ENCODE data around the gene CMIP.

CMIP gene

GRCh38 chr16:81535679-81536360 lies 91.2 kb downstream of the CMIP start:
- DNase-seq (ENCODE audit: low read depth) = no peak

- no peak for DNase-seq (ENCODE audit: low read depth)
These were observed 92.0 kb downstream of the CMIP start for GRCh38 chr16:81536648-81537047.

DNA sequence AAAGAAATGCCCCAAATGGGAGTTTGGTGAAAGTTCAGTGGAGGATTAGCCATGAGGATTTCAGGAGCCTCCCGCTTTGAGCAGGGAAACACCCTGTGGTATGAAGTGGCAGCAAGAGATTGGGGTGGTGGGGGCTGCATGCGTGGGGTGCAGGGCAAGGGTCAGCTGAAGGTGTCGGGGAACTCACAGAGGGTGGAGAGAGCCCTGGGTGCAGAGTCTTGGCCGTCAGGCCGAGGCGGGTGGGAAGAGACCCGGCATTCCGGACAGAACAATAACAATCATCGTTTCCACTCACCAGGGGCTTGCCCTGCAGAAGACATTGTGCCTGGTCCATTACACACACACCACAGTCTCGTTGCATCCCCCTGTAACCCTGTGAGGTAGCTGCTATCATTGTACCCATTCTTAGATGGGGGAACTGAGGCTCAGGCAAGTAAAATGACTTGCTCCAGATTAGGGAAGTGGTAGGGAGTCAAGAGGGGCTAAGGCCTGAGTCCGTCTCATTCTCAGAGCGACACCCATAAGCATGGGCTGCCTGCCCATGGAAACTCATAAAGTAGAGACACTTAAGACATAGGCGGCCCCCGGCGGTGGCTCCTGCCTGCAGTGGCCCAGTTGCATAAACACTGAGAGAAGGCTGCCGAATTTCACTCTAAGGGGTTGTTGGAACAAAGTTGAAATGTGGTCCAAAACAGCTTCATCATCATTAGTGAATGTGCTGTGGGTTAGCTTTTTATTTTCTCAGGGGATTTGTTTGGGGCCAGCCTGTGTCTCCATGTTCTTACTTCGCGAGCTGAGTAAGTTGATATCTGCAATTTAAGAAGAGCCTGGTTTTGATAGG lies 93.3 kb downstream of the CMIP start:
- DNase-seq (ENCODE audit: low read depth) = no peak

- no peak for DNase-seq (ENCODE audit: low read depth)
These were observed 94.6 kb downstream of the CMIP start for GRCh38 chr16:81539009-81539758.

- DNase-seq (ENCODE audit: low read depth) = no peak
These were observed 95.3 kb downstream of the CMIP start for GRCh38 chr16:81539759-81540472.

GRCh38 chr16:81541314-81541713 lies 96.7 kb downstream of the CMIP start:
- no peak for DNase-seq (ENCODE audit: low read depth)

DNA sequence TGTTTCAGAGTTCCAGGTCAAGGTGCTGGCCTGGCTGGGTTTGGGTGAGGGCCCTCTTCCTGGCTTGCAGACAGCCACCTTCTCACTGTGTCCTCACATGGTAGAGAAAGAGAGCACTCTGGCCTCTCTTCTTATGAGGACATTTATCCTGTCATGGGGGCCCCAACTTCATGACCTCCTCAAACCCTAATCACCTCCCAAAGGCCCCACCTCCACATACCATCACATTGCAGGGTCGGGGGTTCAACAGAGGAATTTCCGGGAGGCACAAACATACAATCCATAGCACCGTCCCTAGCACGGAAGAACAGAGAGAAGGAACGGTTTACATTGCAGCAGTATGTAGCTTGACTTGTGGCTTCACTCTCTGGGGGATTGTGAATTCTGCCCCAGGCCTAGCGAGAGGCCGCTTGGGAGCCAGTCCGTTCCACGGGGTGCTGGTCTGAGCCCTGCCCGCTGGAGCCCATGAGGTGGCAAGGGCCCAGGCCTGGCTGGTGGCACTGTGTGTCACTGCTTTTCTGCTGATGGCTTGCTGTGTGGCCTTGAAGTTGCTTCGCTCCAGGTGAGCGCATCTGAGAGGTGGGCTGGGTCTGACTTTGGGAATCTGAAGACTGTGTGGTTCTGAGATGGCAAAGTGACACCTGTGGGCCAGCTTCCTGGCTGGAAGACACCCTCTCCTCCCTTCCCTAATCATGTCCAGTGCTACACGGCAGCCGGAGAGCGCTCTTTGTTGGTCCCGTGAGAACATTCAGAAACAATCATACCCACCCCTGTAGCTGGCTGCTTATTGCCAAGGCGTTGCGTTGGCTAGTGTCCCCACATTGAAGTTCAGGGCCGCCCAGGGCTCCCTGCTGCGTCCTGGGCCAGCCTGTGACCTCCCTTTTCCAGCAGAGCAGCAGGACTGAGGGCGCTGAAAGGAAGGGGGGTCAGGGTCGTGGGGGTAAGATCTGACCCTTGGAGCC lies 98.3 kb downstream of the CMIP start:
- no peak for DNase-seq (ENCODE audit: low read depth)

GRCh38 chr16:81543571-81543970 lies 99.0 kb downstream of the CMIP start:
- DNase-seq (ENCODE audit: low read depth) = no peak

GRCh38 chr16:81544261-81544660 lies 99.7 kb downstream of the CMIP start:
- no peak for DNase-seq (ENCODE audit: low read depth)

GRCh38 chr16:81544700-81545271 lies 100.2 kb downstream of the CMIP start:
- no peak for DNase-seq (ENCODE audit: low read depth)

GRCh38 chr16:81545470-81546250 lies 101.1 kb downstream of the CMIP start:
- no peak for DNase-seq (ENCODE audit: low read depth)

GRCh38 chr16:81546781-81547180 lies 102.2 kb downstream of the CMIP start:
- DNase-seq (ENCODE audit: low read depth) = no peak

GRCh38 chr16:81547194-81547938 lies 102.8 kb downstream of the CMIP start:
- DNase-seq (ENCODE audit: low read depth) = no peak

GRCh38 chr16:81547939-81548216 lies 103.3 kb downstream of the CMIP start:
- no peak for DNase-seq (ENCODE audit: low read depth)

GRCh38 chr16:81548551-81548875 lies 103.9 kb downstream of the CMIP start:
- no peak for DNase-seq (ENCODE audit: low read depth)

GRCh38 chr16:81548876-81549546 lies 104.4 kb downstream of the CMIP start:
- DNase-seq (ENCODE audit: low read depth) = no peak

GRCh38 chr16:81549547-81550431 lies 105.2 kb downstream of the CMIP start:
- DNase-seq (ENCODE audit: low read depth) = no peak

- DNase-seq (ENCODE audit: low read depth) = no peak
These were observed 105.8 kb downstream of the CMIP start for GRCh38 chr16:81550432-81550808.

All from non-pigmented ciliary epithelial cell (primary cell).